Fibroblast of pulmonary artery (primary cell): Measurements from ENCODE around the gene MS4A14.

ENCODE experiments used
- DNase-seq: peaks from one replicate; pipeline ENCODE4 v3.0.0-alpha.2; 2010; ENCODE audit warnings: low read depth
- H3K4me3 ChIP-seq: replicated peaks from 2 replicates; pipeline ENCODE4 v1.5.1; 2011; ENCODE audit warnings: low read depth, mild to moderate bottlenecking, control low read depth, low read length, moderate library complexity
- CTCF ChIP-seq: IDR thresholded peaks from 2 replicates; pipeline ENCODE4 v1.5.1; 2011; ENCODE audit warnings: mild to moderate bottlenecking, control low read depth, low read length, inconsistent platforms; ENCODE audit errors: missing control alignments

MS4A14 gene

DNA sequence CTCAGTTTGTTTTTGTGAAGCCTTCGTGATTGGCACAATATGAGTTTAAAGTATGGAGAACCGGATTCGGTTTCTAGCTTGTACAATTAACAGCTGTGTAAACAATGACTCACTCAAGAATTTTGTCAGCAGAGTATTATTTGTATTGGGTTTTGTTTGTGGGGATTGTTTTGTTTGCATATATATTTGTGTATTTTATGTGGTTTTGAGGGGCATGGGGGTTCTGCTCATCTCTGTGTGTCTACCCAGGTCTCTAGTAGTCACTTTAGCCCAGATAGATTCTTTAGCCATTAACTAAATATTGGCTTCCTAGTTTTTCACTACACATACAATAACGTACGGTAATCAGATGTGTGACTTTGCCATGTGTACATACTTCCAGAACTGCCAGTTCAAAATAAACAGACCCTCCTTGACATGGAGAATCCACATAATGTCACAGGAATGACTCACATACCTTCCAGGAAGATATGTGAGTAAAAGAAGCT, 25.4 kb upstream of the MS4A14 start:
- no peak overlapping the region for H3K4me3 ChIP-seq
- TF ChIP-seq CTCF, result no peak
- DNase-seq, result no peak

DNA sequence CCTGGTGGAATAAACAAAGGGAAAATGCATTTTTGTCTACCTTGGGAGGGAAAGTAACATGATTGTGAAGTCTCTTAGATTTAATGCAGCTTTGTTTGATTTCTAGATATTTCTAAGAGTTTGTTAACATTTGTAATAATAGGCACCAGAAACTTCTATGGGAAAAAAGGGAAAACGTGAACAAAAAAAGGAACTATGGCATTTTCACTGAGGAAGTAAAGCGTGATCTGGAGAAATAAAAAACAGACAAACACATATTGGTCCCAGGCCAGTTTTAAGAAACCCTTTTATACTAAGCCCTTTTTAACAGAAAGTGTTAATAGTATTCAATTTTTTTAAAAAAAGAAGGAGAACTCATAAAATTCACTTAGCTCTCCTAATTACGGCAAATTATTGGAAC, 24.9 kb upstream of the MS4A14 start:
- H3K4me3 ChIP-seq, result no peak overlapping the region
- no peak for TF ChIP-seq CTCF
- no peak for DNase-seq

DNA sequence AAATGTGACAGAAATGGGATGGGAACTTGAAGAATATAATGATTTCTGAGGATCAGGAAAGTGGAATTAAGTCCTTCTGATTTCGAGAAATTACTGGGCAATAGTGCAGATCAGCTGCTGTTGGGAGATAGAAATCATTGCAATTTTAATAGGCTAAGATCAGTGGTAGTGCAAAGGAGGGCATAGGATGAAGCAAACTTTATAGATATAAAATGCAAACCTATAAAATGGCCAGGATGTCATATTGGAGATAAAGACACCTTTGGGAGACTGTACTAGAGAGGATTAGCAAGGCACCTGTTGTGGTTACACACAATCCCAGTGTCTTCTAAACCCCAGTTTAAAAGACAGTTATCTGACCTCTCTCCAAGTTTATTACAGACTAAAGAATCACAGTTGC, 24.4 kb upstream of the MS4A14 start:
- TF ChIP-seq CTCF, result no peak
- no peak overlapping the region for H3K4me3 ChIP-seq
- no peak for DNase-seq

- no peak for TF ChIP-seq CTCF
- no peak overlapping the region for H3K4me3 ChIP-seq
- DNase-seq, result no peak
Measured at GRCh38 chr11:60372767-60373166, 23.5 kb upstream of the MS4A14 start.

- H3K4me3 ChIP-seq, result no peak overlapping the region
- no peak for TF ChIP-seq CTCF
- DNase-seq, result no peak
Measured at GRCh38 chr11:60375316-60375715, 20.9 kb upstream of the MS4A14 start.

GRCh38 chr11:60376601-60377000, 19.7 kb upstream of the MS4A14 start:
- no peak for DNase-seq
- H3K4me3 ChIP-seq, result no peak overlapping the region
- TF ChIP-seq CTCF, result no peak

- TF ChIP-seq CTCF, result no peak
- H3K4me3 ChIP-seq, result no peak overlapping the region
- no peak for DNase-seq
Measured at GRCh38 chr11:60377401-60378136, 18.7 kb upstream of the MS4A14 start.
